Stomach (tissue), 4 donors: ENCODE results near the gene AKNA.

Experiments used
- CTCF ChIP-seq, 7 experiments: fragments of 450-650 bp in 4 of 7; fragments of 200-600 bp in 3 of 7; sonication (generic) in 3 of 7; IDR thresholded peaks; one replicate each; pipeline ENCODE4 v1.5.1; 2016 to 2019; ENCODE audit warnings: antibody characterized with exemption in 7 of 7, control low read depth in 2 of 7, mild to moderate bottlenecking in 1 of 7
- EP300 ChIP-seq: sonication (generic); formaldehyde crosslinking; IDR thresholded peaks from one replicate; pipeline ENCODE4 v1.6.1; 2017; ENCODE audit warnings: antibody characterized with exemption
- POLR2A ChIP-seq, 4 donors: fragments of 450-650 bp; IDR thresholded peaks; one replicate each; pipeline ENCODE4 v1.6.1; 2016; ENCODE audit warnings: antibody characterized with exemption in 4 of 4, control low read depth in 2 of 4, mild to moderate bottlenecking in 1 of 4, moderate library complexity in 1 of 4
- POLR2AphosphoS5 ChIP-seq, 3 donors: sonication (generic); formaldehyde crosslinking; IDR thresholded peaks; one replicate each; pipeline ENCODE4 v1.6.1; 2016; ENCODE audit warnings: antibody characterized with exemption in 3 of 3

GRCh38 chr9:114307899-114308267, 79.9 kb downstream of the AKNA start:
- TF ChIP-seq CTCF (IDR thresholded peaks at IDR 0.05) (no peak), POLR2A (IDR thresholded peaks at IDR 0.05) (no peak), POLR2AphosphoS5 (IDR thresholded peaks at IDR 0.05) (no peak), EP300 (no peak)
